Fibroblast of upper back skin (primary cell): ENCODE data around the gene SOX5.

Source experiments
- DNase-seq: peaks from one replicate; pipeline ENCODE4 v3.0.0-alpha.2; 2013

Gene SOX5

DNA sequence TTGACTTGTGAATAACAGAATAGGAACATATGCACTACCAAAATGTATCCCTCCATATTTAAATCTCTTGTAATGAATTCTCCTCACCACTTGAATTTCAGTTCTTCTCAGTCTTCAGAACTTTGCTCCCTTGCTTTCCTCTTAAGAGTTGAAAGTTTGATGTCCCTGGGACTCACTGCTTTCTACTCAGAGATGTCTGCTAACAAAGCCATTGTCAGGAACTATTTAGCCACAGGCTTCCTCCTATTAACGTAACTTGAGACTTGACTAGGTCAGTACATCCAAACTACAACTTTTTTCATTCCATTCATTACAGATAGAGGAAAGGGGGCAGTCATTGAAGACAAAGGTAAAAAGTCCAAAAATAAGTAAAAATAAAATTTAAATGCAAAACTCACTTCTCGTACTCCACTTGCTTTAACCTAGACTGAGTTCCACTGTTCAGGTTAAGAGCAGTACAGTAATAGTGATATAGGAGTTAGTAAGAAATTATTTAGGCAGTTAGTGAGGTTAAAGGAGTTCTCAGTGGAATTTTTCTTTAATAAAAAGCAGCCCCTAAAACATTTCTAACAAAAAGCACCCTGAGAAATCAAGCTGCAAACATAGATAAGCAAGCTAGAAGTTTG lies 364.2 kb downstream of the SOX5 start:
- no peak for DNase-seq

DNA sequence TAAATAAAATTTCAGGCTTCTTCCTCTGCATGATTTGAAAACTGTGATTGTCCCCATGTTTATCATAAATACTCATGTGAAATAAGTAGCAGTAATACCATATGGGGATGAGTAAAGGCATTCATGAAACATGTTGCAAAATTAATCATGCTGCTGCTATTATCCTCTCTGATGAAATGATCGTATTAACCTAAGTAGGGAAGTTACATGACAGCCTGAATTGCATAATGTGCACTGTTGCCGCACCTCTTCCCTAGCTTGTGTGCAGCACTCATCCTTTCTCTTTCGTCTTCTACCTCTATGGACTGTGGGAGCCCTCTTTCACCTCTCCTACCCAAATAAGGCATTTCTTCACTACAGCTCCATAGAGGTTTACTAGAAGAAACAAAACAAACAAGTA lies 367.6 kb downstream of the SOX5 start:
- DNase-seq: no peak

GRCh38 chr12:23579257-23579656 lies 370.2 kb downstream of the SOX5 start:
- no peak for DNase-seq

- no peak for DNase-seq
Observed at GRCh38 chr12:23576372-23576771, 373.1 kb downstream of the SOX5 start.

GRCh38 chr12:23569356-23569755 lies 380.1 kb downstream of the SOX5 start:
- no peak for DNase-seq

- no peak for DNase-seq
Observed at GRCh38 chr12:23566133-23566532, 383.3 kb downstream of the SOX5 start.

DNA sequence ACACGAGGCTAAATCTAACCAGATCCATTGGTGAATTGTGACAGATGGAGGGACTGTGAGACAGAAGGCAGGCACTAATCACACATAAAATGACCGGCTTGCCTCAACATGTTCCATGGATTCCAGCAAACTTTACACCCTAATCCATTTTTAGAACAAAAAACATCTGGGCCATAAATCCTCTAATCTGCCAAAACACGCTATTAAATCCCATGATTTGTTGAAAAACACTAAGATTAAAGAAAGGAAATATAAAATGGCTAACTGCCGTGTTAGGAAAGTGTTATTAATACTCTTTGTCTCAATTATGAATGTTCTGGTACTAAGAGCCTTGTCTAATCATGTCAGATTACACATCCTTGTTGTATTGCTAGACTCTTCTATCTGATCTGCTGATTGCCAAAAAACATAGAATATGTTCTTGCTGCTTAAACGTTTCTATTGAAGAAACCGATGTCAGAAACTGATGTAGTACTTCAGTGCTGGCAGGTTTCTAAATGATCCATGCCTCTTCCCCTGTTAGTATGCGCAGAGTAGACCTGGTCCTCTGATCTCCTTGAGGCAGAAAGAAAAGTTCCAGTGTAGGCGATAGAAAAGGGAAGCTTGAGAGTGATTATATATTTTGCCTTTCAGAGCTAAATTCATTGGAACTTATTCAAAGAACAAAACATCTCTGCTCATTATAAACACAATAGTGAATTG lies 384.9 kb downstream of the SOX5 start:
- no peak for DNase-seq

GRCh38 chr12:23561364-23562345 lies 387.8 kb downstream of the SOX5 start:
- no peak for DNase-seq

GRCh38 chr12:23560611-23561010 lies 388.9 kb downstream of the SOX5 start:
- no peak for DNase-seq

DNA sequence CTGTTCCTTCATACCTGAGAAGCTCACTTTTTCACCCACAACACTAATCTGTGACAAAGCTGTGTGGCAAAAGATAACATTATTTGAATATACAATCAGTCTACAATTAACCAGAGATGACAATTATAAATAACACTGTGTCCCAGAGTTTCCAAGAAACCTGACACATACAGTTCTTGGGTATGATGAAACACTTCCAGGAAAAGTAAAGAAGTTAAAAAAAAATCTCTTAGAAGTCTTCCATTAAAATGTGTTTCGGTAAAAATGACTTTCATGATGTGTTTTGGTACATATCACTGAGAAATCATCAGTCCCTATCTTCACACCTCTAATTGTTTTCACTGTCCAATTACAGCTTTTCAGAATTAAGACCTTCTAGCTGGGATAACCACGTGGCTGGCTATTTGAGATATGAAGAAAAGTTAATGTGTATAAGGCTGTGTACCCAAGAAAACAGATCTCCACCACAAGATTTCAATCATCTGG lies 390.2 kb downstream of the SOX5 start:
- DNase-seq: no peak

- no peak for DNase-seq
Observed at GRCh38 chr12:23556661-23557060, 392.8 kb downstream of the SOX5 start.

DNA sequence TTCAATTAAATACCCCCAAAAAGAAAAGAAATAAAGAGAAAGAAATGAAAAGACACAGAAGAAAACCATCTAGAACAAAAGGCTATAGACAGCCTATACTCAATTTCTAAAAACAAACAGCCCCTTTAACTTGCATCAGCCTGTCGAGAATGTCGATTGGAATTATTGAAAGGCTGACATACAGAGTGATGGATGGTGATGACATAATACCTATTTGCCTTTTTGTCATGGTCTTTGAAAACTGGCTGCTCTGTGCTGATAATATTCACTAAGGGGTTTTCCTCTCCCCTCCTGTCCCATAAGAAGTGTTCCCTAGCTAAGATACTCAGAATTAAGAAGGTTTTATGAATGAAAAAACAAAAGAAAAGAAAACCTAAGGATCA lies 393.7 kb downstream of the SOX5 start:
- DNase-seq: no peak

GRCh38 chr12:23555180-23555824 lies 394.2 kb downstream of the SOX5 start:
- no peak for DNase-seq

DNA sequence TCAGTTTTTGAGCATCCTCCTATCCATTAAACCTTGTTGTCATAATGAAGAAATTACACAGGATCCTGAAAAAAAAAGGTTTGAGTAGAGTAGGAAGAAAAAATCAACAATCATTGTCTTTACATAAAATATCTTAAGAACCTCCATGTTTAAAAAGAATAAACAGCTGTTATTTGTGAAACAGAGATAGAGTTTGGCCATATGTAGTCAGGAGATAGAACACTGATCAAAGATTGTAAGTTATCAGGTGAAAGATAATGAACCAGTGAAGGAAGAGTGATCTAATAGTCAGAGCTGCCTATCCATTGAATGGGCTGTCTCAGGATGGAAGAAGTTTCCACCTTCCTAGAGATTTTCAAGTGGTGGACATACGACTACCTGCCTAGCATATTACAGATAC lies 397.1 kb downstream of the SOX5 start:
- no peak for DNase-seq

GRCh38 chr12:23550753-23551152 lies 398.7 kb downstream of the SOX5 start:
- no peak for DNase-seq

- no peak for DNase-seq
Observed at GRCh38 chr12:23548742-23549141, 400.7 kb downstream of the SOX5 start.

DNA sequence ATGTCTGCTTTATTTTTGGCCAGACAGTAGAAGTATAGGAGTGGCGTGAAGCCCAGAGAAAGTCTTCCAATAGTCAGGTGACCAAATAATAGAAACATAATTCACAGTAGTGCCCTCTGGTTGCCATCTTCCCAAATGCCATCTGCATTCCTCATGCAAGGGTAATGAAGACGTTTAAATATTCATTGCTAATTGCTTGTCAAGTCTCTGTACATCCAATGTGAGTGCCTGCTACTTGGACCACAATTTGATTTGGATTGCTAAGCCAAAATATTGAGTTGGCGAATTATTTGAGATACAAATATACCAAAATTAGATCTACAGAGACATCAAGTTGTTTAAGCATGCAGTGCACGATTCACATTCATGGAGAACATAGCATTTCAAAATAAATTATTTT lies 402.7 kb downstream of the SOX5 start:
- DNase-seq: no peak

GRCh38 chr12:23543767-23544166 lies 405.7 kb downstream of the SOX5 start:
- DNase-seq: no peak

- no peak for DNase-seq
Observed at GRCh38 chr12:23542187-23542586, 407.3 kb downstream of the SOX5 start.

- no peak for DNase-seq
Observed at GRCh38 chr12:23540572-23540971, 408.9 kb downstream of the SOX5 start.

DNA sequence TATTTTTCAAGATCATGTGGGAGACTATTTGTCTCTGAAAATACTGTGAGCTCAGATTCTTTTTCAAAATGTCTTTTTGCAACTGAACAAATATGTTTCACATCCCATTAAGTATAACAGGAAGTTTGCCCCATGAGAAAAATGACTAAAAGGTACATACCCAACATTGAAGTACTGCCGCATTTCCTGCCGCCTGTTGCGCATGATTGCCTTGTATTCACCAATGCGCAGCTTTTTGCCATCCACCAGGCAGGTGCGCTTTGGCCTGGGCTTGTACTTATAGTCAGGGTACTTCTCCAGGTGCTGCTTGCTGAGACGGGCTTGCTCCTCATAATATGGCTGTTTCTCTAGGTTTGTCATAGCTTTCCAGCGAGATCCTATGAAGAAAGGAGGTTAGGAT lies 413.2 kb downstream of the SOX5 start:
- DNase-seq: no peak

DNA sequence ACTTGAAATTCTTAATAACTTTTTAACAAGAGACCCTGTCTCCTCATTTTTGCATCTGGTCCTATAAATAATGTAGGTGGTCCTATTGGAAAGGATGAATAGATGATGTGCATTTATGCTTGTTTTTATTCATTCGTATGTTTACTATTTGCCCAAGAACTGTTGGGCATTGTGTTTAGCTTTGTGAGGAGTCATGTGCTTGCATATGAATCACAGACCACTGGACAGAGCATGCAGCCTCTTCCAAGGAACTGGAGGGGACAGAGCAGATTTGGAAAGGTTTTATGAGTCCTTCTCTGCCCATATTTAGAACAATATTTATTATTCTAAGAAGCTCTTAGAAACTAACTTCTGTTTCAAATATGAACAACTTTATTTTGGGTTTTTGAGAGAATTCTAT lies 414.0 kb downstream of the SOX5 start:
- DNase-seq: no peak

DNA sequence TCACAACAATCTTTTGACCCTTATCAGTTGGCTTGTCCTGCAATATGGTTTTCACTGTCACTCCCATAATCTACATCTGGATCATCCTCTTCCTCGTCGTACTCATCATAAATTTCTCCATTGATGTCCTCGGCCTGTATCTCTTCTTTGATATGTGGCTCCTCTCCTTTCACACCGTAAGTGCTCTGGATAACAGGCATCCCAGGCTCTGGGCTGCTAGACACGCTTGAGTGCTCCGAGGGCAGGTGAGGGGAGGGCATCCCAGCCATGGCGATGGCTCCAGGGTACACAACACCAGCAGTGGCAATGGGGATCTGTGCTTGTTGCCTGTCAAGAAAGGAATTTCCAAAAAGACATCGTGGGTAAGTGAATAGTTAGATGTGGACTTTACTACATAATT lies 415.3 kb downstream of the SOX5 start:
- no peak for DNase-seq
